GM18511 (cell line): Measurements from ENCODE around the gene RAB27B.

Experiments
- ATAC-seq: cut with Tn5 transposase; IDR thresholded peaks from one replicate; pipeline ENCODE4 v1.9.1; 2021; ENCODE audit warnings: mild to moderate bottlenecking, moderate library complexity; ENCODE audit not compliant: unreplicated experiment

Gene RAB27B

DNA sequence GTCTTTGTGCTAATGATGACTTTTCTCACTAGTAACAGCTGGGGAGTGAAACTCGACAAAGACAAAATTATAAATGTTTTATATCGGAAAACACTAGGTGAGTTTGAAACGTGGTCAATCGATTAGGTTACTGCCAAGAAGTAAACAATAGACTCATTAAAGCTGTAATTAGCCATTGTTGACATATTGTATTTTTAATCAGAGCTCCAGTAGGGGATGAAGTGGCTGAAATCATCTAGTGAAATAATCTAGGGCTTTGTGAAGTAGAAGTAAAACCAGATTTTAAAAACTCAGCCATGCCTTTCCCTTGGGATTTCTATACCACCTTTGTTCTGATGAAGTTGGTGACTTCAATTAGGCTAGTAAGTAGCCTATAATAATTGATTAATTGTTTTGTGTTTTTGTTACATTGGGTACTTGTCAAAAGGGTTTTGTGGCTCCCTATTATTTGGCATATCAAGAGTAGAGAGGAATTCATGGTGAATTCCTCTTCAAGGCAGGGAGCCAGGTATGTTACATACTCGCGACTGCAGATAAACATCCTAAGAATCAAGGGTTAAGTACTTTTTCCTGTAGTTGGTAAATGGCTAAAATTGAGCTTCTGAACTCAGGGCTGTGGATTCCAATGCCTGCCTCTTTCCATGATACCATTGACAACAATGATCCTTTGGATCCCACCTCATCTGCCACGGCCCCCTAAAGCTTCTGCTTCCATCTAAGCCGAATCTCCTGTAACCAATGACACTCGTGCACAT lies 31.6 kb downstream of the RAB27B start:
- no peak for ATAC-seq

- no peak for ATAC-seq
These were observed 32.7 kb downstream of the RAB27B start for GRCh38 chr18:54860941-54861340.

DNA sequence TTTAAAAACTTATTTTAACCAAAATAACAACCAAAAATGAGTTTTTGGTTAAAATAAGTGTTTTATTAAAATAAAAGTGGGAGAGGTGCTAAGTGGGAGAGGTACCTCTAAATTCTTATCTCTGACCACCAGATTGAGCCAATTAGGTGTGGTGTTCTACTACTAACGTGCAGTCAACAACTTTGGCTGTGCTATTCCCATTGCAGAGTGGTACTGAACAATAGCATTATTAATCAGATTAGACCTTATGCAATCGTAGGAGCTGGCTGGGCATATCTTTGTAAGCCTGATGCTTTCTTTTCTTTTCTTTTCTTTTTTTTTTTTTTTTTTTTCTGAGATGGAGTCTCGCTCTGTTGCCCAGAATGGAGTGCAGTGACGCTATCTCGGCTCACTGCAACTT lies 38.9 kb downstream of the RAB27B start:
- ATAC-seq = no peak

DNA sequence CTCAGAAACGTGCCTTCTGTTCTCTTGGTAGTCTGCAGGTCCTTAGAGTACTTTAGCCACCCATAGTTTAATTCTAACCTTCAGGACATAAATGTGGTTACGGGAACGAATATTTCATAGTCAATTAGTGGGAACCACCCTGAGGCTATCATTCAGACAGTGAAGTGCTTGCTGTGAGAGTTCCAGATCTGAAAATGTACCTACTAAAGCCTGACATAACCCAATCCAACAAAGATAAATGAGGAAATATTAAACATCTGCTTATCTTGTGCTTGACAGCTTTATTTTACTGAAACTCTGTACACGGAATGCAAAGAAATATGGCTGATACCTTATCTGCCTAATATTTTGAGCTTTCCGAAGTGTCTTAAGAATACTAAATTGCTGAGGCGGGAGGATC lies 43.0 kb downstream of the RAB27B start:
- no peak for ATAC-seq

DNA sequence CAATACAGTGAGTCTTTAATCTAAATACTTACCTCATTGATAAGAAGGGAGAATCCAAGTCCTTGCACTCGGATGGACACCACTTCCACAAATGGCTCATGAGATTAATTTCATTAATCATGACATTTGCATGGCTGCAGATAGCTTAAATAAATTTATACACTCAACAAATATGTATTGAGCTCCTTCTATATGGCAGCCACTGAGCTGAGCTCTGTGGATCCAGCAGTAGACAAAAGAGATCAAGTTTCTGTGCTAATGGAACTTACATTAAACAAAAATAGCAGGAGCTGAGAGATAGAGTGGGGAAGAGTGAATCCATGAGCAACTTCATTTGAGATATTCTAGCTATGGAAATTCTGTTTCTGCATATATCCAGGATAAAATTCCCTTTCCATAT lies 44.4 kb downstream of the RAB27B start:
- no peak for ATAC-seq

GRCh38 chr18:54873884-54874255 lies 45.6 kb downstream of the RAB27B start:
- ATAC-seq = no peak

DNA sequence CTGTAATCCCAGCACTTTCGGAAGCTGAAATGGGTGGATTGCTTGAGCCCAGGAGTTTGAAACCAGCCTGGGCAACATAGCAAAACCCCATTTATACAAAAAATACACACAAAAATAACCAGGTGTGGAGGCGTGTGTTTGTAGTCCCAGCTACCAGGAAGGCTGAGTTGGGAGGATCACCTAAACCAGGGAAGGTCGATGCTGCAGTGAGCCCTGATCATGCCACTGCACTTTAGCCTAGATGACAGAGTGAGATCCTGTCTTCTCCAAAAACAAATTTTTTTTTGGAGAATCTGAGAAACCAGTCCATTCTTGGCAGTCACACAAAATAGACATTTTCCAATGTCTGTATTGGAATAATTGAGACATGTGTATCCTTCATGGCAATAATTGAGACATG lies 46.8 kb downstream of the RAB27B start:
- ATAC-seq = no peak

- no peak for ATAC-seq
These were observed 48.8 kb downstream of the RAB27B start for GRCh38 chr18:54877076-54877475.

DNA sequence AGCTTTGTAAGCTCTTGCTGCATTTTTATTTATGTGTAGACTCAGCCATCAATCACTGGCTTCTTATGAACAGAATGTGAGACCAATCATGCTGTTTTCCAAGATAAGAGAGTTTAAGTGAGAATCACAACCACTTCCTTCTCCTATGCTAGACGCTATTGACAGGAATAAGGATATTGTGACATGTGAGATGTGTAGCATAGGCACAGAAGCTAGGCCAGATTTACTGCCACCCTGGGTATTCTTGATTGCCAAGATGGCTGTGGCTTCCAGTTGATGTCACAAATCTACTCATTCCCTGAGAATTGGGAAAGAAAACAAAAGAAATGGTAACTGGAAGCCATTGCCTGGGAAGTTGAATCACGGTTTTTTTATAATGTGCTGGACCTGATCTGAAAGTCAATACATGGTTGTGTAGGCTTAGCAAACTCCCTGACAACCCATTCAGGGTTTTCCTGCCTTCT lies 49.9 kb downstream of the RAB27B start:
- ATAC-seq = no peak

- no peak for ATAC-seq
These were observed 50.5 kb downstream of the RAB27B start for GRCh38 chr18:54878659-54879358.

DNA sequence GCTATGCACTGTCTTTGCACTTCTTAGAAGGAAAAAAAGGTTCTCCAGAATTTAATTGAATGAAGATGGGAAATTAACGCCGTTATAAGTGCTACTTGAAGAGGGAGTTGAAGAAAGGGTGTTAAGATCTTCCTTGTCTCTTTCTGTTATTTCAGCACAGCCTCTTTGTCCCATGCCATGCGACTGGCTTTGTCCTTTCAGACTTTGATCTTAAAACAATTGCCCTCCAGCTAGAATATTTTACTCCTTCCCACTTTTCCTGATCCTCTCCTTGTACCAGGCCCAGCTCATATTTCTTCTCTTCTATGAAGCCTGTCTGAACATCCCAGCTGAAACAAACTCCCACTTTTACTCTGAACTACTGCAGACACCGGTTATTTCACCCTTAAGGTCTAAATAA lies 51.4 kb downstream of the RAB27B start:
- ATAC-seq = no peak

DNA sequence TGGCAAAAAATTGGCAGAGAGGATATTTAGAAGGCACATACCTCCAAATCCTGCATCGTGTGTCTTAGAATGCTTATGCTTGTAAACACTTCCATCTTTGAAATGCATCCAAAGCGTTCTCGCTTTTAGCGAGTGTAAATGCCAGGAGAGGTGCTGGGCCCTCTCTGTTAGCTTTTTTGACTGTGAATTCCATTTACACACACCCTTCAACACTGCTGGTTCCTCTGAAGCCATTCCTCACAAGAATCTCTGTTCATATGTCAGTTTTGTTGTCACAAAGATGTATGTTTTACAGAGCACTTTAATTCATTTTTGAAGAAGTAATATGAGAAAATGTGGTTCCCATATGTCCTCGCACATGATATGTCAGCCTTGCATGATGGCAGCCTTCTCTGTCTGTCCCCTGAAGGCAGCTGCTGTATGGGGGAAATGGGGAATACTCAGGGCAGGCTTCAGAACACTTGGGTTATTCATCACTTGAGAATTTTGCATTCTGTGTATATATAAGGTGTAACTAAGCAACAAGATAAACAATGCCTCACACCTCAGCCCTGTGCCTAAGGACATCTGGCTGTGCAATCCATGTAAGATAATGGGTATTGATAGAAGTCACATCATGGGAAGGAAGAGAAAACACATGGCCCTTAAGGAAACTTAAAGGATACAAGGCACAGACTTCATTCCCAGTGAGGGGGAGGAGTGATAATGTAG lies 52.3 kb downstream of the RAB27B start:
- ATAC-seq = no peak

DNA sequence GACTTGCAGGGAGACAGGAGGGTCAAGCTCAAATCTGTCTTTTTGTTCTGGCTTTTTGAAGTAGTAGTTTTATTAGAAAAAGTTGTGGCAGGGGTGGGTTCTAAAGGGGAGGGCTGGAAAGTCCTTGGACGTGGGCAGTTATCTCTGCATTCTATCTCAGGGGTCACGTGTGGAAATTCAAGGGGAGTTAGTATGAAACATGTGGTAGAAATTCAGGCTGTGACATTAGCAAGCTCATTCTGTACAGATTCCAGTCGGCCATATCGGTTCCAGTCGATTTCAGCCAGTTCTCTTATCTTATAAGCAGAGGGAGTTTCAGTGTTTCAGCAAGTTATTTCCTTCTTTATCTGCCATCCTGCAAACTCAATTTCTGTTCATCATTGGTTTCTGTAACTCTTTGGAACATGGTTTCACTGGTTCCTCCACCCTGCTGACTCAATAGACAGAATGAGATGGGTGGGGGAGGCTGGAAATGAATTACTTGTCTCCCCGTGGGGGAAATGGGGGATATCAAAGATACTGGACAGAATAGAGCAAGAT lies 53.0 kb downstream of the RAB27B start:
- no peak for ATAC-seq

- no peak for ATAC-seq
These were observed 54.0 kb downstream of the RAB27B start for GRCh38 chr18:54882318-54882717.

- ATAC-seq = no peak
These were observed 55.7 kb downstream of the RAB27B start for GRCh38 chr18:54883816-54884604.

GRCh38 chr18:54888378-54888777 lies 60.1 kb downstream of the RAB27B start:
- no peak for ATAC-seq

GRCh38 chr18:54888933-54889332 lies 60.7 kb downstream of the RAB27B start:
- no peak for ATAC-seq

DNA sequence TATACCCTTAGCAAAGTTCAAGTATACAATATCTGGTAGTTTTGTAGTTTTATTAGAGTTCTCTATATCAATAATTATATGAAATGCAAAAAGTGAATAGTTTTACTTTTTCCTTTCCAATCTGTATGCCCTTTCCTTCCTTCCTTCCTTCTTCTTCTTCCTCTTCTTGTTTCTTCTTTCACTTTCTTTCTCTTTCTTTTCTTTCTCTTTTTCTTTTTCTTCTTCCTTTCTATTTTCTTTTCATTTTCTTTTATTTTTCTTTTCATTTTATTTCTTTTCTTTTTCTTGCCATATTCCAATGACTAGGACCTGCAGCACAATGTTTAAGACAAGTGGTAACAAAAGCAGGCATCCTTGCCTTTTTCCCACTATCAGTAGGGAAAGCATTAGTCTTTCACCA lies 71.2 kb downstream of the RAB27B start:
- no peak for ATAC-seq

- no peak for ATAC-seq
These were observed 72.0 kb downstream of the RAB27B start for GRCh38 chr18:54900290-54900689.

DNA sequence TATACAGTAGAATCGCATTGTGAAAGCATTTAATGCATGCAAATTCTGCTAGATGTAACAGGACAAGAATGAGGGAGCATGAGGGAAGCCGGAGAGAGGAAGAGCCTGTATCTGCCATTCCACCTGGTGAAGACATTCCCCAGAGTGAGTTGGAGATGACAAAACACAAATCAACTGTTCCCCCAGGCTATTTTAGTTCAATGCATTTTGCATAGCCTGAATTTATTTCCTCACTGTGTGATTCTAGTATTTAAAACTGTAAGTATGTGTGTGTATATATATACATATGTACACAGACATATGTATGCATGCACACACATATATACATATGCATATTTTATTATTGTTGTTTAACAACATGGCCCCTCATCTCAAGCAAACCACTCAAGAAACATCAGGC lies 76.3 kb downstream of the RAB27B start:
- ATAC-seq = no peak

DNA sequence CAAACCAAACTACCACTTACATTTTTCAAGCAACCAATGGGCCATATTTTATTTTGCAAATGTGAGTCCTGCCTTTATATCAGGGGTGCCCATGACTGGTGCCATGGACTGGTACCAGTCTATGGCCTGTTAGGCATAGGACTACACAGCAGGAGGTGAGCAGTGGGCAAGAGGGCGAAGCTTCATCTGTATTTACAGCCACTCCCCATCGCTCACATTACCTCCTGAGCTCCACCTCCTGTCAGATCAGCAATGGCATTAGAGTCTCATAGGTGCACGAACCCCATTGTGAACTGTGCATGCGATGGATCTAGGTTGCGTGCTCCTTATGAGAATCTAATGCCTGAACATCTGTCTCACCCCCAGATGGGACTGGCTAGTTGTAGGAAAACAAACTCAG lies 77.4 kb downstream of the RAB27B start:
- no peak for ATAC-seq
